ENCODE data around the gene CLTCL1.
"Not testable (repeated sequence)": the region's sequence is repeated elsewhere in the genome, so short reads cannot be mapped to it uniquely, and the experiment has no call there.

The CLTCL1 gene

GRCh38 chr22:19291580-19292457, at the start of gene CLTCL1:
Gene CLTCL1 (minus strand): TSS chr22:19291719. CDS start chr22:19291641, 78 bp downstream.
- DNase-seq: peak; percentile 80

GRCh38 chr22:19337137-19337536, 45.6 kb upstream of the CLTCL1 start:
- DNase-seq: no peak

DNA sequence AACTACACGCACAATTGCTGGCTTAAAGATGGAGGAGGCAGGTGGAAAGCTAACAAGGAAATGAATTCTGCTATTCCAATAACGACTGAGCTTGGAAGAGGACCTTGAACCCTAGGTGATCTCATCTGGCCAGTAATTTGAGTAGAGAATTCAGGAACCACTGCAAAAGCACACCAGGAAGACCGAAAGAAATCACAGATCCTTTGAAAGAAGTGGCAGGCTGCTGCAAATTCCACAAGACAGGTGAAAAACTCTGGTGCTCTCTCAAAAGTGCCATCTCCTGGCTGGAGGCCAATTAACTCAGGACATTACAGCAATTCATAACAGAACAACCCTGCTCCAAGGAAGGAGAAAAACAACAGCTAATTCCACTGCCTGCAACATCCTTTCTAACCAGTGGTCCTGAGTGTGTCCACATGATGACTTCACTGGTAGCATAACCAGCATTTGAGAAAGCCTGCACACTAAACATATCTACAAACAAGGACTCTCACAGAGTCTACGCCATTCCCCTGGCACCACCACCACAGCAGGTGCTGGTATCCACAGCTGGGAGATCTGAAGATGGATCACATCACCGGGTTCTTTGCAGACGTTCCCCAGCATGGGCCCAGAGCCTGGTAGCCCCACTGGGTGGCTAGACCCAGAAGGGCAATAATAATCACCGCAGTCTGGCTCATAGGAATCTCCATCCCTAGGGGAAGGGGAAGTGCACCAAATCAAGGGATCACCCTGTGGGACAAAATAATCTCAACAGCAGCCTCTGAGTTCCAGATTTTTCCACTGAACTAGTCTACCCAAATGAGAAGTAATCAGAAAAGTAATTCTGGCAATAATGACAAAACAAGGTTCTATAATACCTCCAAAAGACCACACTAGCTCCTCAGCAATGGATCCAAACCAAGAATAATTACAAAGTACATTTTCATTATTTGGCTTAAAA, 44.9 kb upstream of the CLTCL1 start:
- DNase-seq: no peak

DNA sequence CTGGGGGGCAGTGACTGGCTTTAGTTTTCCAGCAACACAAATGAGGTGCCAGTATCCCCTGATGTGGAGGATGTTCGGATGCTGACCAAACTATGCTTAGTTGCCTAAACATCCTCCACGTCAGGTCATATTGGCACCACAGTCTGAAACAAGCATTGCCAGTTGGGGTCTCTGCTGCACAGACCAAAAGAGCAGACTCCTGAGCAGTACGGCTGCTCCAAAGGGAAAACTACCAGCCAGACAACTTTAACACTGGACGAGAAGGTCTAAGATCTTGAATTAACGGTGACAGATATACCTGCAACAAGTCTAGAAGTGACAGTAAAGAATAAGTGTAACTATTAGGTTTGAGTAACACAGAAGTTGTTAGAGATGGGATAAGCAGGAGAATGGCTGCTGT, 40.5 kb upstream of the CLTCL1 start:
- no peak for DNase-seq

- DNase-seq: no peak
These were observed 40.0 kb upstream of the CLTCL1 start for GRCh38 chr22:19331474-19331873.

DNA sequence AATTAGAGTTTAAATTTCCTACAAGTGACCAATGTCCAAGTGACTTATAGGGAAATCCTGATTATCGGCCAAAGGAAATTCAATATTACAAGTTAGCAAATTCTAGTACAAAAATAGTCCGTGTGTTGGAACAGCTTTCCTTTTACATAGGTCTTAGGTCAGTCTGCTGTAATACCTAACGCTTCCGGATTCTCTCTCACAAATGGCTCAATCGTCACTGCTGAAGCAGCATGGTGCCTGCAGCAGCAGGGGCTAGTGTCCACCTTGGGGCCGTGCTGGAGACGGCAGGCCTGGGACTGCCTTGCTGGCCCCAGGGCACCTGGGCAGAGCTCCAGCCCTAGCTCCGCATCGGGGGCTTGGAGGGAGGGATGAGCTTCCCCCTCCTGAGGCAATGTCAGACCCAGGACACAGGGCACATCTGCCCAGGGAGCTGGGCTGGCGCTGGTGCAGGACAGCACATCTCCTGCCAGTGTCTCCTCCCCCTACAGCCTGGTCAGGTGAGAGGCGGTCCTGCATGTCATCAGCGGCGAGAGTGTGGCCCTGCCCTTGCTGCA, 39.4 kb upstream of the CLTCL1 start:
- no peak for DNase-seq

- not testable (repeated sequence) for DNase-seq
These were observed 38.7 kb upstream of the CLTCL1 start for GRCh38 chr22:19330205-19330604.

DNA sequence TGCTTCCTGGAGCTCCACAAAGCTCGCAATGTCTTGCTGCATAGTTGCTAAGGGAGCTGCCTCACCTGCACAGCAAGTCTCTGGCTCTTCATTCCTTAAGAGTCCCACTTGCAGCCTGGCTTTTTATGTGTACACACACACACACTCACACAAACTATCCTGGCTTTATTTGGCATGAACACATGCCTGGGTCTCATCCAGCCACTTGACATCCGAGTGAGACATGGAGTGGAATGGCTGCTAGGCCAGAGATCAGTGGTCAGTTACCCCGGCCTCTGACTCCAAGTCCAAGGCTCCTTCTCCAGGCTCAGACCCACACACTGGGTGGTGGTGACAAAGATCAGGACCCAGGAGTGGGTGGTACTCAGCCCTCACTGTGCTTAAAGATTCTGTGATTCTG, 37.9 kb upstream of the CLTCL1 start:
- DNase-seq: no peak

DNA sequence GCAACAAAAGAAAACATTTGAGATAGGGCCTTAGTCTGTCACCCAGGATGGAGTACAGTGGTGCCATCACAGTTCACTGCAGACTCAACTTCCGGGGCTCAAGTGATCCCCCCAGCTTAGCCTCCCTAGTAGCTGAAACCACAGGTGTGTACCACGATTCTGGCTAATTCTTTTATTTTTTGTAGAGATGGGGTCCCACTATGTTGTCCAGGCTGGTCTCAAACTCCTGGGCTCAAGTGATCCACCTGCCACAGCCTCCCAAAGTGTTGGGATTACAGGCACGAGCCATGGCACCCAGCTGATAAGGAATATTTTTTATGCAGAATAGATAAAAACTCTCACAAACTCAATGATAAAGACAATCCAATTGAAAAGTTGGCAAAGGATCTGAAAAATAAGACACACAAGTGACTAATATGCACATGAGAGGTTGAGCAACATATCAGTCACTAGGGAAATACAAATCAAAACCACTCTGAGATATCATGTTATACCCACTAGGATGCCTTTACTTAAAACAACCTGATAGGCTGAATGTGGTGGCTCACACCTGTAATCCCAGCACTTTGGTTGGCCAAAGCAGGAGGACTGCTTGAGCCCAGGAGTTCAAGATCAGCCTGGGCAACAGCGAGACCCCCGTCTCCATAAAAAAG, 33.9 kb upstream of the CLTCL1 start:
- DNase-seq: no peak

DNA sequence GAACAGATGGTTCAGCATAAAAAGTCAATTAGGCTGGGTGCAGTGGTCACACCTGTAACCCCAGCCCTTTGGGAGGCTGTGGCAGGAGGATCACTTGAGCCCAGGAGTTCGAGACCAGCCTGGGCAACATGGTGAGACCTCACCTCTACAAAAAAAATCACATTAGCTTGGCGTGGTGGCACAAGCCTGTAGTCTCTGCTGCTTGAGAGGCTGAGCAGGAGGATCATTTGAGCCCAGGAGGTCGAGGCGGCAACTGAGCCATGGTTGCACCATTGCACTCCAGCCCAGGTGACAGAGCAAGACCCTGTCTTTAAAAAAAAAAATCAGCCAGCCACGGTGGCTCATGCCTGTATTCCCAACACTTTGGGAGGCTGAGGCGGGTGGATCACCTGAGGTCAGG, 31.9 kb upstream of the CLTCL1 start:
- not testable (repeated sequence) for DNase-seq

DNA sequence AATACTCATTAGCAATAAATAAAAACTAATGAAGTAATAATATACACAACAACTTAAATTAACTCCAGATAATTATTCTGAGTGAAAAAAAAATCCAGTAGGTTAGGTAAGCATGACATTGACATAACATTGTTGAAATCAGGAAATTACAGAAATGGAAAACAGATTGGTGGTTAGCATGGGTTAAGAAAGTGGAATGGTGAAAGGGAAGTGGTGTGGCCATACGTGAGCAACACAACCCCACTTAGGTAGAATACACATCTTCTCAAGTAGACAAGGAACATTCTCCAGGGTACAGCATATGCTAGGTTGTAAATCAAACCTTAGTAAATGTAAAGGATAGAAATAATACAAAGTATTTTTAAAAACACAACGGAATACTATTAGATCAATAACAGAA, 30.2 kb upstream of the CLTCL1 start:
- no peak for DNase-seq

DNA sequence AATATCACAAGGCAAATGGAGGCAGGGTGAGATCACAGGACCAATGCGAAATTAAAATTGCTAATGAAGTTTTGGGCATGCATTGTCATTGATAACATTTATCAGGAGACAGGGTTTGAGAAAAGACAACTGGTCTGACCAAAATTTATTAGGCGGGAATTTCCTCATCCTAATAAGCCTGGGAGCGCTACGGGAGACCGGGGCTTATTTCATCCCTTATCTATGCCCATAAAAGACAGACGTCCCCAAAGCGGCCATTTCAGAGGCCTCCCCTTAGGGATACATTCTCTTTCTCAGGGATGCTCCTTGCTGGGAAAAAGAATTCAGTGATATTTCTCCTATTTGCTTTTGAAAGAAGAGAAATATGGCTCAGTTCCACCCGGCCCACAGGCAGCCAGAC, 28.6 kb upstream of the CLTCL1 start:
- not testable (repeated sequence) for DNase-seq

- DNase-seq: no peak
These were observed 27.8 kb upstream of the CLTCL1 start for GRCh38 chr22:19319281-19319680.

- DNase-seq: no peak
These were observed 26.3 kb upstream of the CLTCL1 start for GRCh38 chr22:19317865-19318264.

GRCh38 chr22:19307872-19308271, 16.4 kb upstream of the CLTCL1 start:
- DNase-seq: no peak

GRCh38 chr22:19306535-19306934, 15.0 kb upstream of the CLTCL1 start:
- DNase-seq: not testable (repeated sequence)

DNA sequence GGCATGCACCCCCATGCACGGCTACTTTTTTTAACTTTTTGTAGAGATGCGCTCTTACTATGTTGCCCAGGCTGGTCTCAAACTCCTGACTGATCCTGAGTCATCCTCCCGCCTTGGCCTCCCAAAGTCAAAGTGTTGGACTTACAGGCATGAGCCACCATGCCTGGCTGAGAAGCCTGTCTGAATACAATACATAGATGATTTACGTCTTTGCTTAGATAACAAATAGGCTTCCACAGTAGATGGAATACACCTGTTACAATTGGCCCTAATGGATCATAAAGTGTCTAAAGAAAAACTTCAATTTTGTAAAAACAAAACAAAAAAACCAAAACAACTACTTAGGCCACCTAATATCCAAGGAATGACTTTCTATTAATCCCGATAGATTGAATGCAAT, 13.0 kb upstream of the CLTCL1 start:
- no peak for DNase-seq

DNA sequence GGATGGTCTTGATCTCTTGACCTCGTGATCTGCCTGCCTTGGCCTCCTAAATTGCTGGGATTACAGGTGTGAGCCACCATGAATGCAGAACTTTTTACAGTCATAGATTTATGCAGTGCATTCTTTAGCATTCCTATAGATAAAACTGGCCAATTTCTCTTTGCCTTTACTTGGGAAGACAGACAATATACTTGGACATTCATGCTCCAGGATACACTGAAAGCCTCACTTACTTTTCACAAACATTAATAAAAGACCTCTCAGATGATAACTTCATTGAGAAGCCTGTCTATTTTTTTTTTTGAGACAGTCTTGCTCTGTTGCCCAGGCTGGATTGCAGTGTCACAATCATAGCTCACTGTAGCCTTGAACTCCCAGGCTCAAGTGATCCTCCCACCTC, 12.3 kb upstream of the CLTCL1 start:
- DNase-seq: no peak

- no peak for DNase-seq
These were observed 4.2 kb upstream of the CLTCL1 start for GRCh38 chr22:19295733-19296132.

GRCh38 chr22:19292458-19293230, 1.1 kb upstream of the CLTCL1 start:
- no peak for DNase-seq

DNA sequence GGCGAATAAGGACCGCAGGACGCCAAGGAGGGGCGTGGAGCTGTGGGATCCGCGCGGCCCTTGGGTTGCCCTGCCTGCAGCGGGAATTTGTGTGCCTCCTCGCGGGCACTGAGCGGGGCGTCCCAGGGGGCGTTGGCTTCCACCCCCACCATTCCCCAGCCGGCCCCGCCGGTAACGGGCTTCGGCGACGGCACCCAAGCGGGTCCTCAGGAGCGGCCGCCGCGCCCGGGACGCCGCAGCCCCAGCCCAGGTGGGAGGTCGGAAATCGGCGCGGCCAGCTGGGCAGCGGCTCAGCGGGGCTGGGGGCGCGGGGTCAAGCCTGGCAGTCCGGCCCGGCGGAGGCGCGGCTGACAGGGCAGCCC, 320 bp downstream of the CLTCL1 start:
- peak; percentile 43 for DNase-seq

Data from stimulated activated CD4-positive, alpha-beta T cell treated with anti-CD3 and anti-CD28 coated beads, Interleukin-15, amount 100 ng/mL, for 24 hours (primary cell).